GM23338 (cell line): ENCODE measurements around the gene SCFD2. TPM values are rescaled to one million over a fixed set of nuclear protein-coding genes. Genes with fewer than 3 reads are reported as not detected.

Source experiments
- ATAC-seq: fragments of 200-7000 bp; cut with Tn5 transposase; 3 replicates; pipeline ENCODE4 v1.9.1; 2020
- DNase-seq: peaks from one replicate; pipeline ENCODE4 v3.0.0-alpha.2; 2015; ENCODE audit warnings: low spot score
- H2AFZ ChIP-seq: fragments of 200-600 bp; sonication (generic); 2 replicates; pipeline ENCODE4 v1.8.0; 2016; ENCODE audit warnings: antibody characterized with exemption, mild to moderate bottlenecking, moderate library complexity
- H3F3A ChIP-seq: fragments of 200-600 bp; sonication (generic); replicated peaks from 2 replicates; pipeline ENCODE4 v1.8.0; 2017; ENCODE audit warnings: antibody characterized with exemption, mixed run types, low read depth
- H3K27ac ChIP-seq: fragments of 200-600 bp; sonication (generic); 2 replicates; pipeline ENCODE4 v1.6.1; 2016; ENCODE audit warnings: low read depth
- H3K27me3 ChIP-seq: fragments of 200-600 bp; sonication (generic); 2 replicates; pipeline ENCODE4 v1.8.0; 2016; ENCODE audit warnings: mild to moderate bottlenecking, mixed run types, moderate library complexity; ENCODE audit not compliant: insufficient read depth
- H3K36me3 ChIP-seq: fragments of 200-600 bp; sonication (generic); 2 replicates; pipeline ENCODE4 v1.8.0; 2016; ENCODE audit warnings: mild to moderate bottlenecking; ENCODE audit not compliant: insufficient read depth
- H3K4me1 ChIP-seq: fragments of 200-600 bp; sonication (generic); 2 replicates; pipeline ENCODE4 v1.8.0; 2016; ENCODE audit warnings: mild to moderate bottlenecking, moderate library complexity; ENCODE audit not compliant: insufficient read depth
- H3K4me2 ChIP-seq: fragments of 200-600 bp; sonication (generic); 2 replicates; pipeline ENCODE4 v1.7.1; 2017; ENCODE audit warnings: mixed run types
- H3K4me3 ChIP-seq: fragments of 200-600 bp; sonication (generic); 2 replicates; pipeline ENCODE4 v1.6.1; 2016; ENCODE audit warnings: mixed run types
- H3K79me2 ChIP-seq: fragments of 200-600 bp; sonication (generic); replicated peaks from 2 replicates; pipeline ENCODE4 v1.8.0; 2017; ENCODE audit warnings: mild to moderate bottlenecking; ENCODE audit not compliant: insufficient read depth
- H3K9me2 ChIP-seq: fragments of 200-600 bp; sonication (generic); 2 replicates; pipeline ENCODE4 v1.8.0; 2017; ENCODE audit not compliant: insufficient read depth
- H4K20me1 ChIP-seq: fragments of 200-600 bp; sonication (generic); replicated peaks from 2 replicates; pipeline ENCODE4 v1.8.0; 2017; ENCODE audit warnings: mild to moderate bottlenecking; ENCODE audit not compliant: insufficient read depth
- H3K27ac Mint-ChIP-seq: 2 replicates; pipeline ENCODE4 v1.8.0; 2020; ENCODE audit warnings: inconsistent platforms, mild to moderate bottlenecking, moderate library complexity, mixed read lengths
- H3K27me3 Mint-ChIP-seq: 3 replicates; pipeline ENCODE4 v1.8.0; 2022; ENCODE audit warnings: low read depth, mild to moderate bottlenecking, moderate library complexity, mixed read lengths, inconsistent platforms; ENCODE audit not compliant: insufficient read depth, poor library complexity
- H3K36me3 Mint-ChIP-seq: 3 replicates; pipeline ENCODE4 v1.8.0; 2021; ENCODE audit warnings: low read depth, mild to moderate bottlenecking, inconsistent platforms, moderate library complexity, mixed read lengths
- H3K4me1 Mint-ChIP-seq: 3 replicates; pipeline ENCODE4 v1.8.0; 2020; ENCODE audit warnings: mild to moderate bottlenecking, inconsistent platforms, mixed read lengths
- H3K4me3 Mint-ChIP-seq: 3 replicates; pipeline ENCODE4 v1.8.0; 2021; ENCODE audit warnings: moderate library complexity, mild to moderate bottlenecking, inconsistent platforms, mixed read lengths
- H3K9me3 Mint-ChIP-seq: 3 replicates; pipeline ENCODE4 v1.8.0; 2020; ENCODE audit warnings: moderate library complexity, mild to moderate bottlenecking, inconsistent platforms, mixed read lengths
- CREB1 ChIP-seq: fragments of 250-450 bp; sonication (Bioruptor Pico); IDR thresholded peaks from 2 replicates; pipeline ENCODE4 v1.5.0; 2020; ENCODE audit warnings: low read depth, mild to moderate bottlenecking, moderate library complexity
- EZH2 ChIP-seq: fragments of 200-600 bp; sonication (generic); IDR thresholded peaks from one replicate; pipeline ENCODE4 v1.8.0; 2017; ENCODE audit warnings: antibody characterized with exemption, mild to moderate bottlenecking, low read depth; ENCODE audit not compliant: unreplicated experiment
- EZH2phosphoT487 ChIP-seq: fragments of 200-600 bp; sonication (generic); IDR thresholded peaks from one replicate; pipeline ENCODE4 v1.8.1; 2018; ENCODE audit warnings: antibody characterized with exemption; ENCODE audit not compliant: unreplicated experiment
- JUNB ChIP-seq: IDR thresholded peaks from one replicate; pipeline ENCODE4 v1.6.1; 2016; ENCODE audit warnings: antibody characterized with exemption; ENCODE audit not compliant: unreplicated experiment
- NANOG ChIP-seq: IDR thresholded peaks from 2 replicates; pipeline ENCODE4 v1.6.1; 2016; ENCODE audit warnings: antibody characterized with exemption, borderline replicate concordance
- POLR2AphosphoS5 ChIP-seq: IDR thresholded peaks from 2 replicates; pipeline ENCODE4 v1.6.1; 2016; ENCODE audit warnings: antibody characterized with exemption, low read depth
- STAT1 ChIP-seq: IDR thresholded peaks from one replicate; pipeline ENCODE4 v1.6.1; 2016; ENCODE audit warnings: antibody characterized with exemption; ENCODE audit not compliant: unreplicated experiment
- ZNF114 ChIP-seq: fragments of 250-450 bp; sonication (Bioruptor Pico); IDR thresholded peaks from 2 replicates; pipeline ENCODE4 v1.5.0; 2020; ENCODE audit warnings: mild to moderate bottlenecking, moderate library complexity
- ZNF331 ChIP-seq: fragments of 250-450 bp; sonication (Bioruptor Pico); IDR thresholded peaks from 2 replicates; pipeline ENCODE4 v1.5.0; 2020; ENCODE audit warnings: low read depth, mild to moderate bottlenecking, moderate library complexity
- polyA plus RNA-seq: library from polyadenylated mRNA; unstranded; fragments of >200 nt; fragmentation: Nextera tagmentation; extraction: Ambion mirVana; gene quantifications from 2 replicates; pipeline ENCODE4 v1.2.1, GENCODE V29; 2016
- total RNA-seq: library from RNA; depleted of rRNA; stranded (reverse); fragments of >200 nt; shearing (Covaris generic); gene quantifications from 2 replicates; pipeline ENCODE4 v1.2.3, GENCODE V29; 2014
- TF ChIP-seq, protein P1 (sequence below), 2 experiments: fragments of 200-600 bp in 1 of 2; sonication (generic) in 1 of 2; conservative IDR thresholded peaks; 2 replicates each; pipeline versions ENCODE4 v1.5.1 to v1.6.1; 2016 to 2017; ENCODE audit warnings: antibody characterized with exemption in 2 of 2, low read depth in 2 of 2, mild to moderate bottlenecking in 2 of 2, moderate library complexity in 1 of 2
- TF ChIP-seq, protein P2 (sequence below): IDR thresholded peaks from one replicate; pipeline ENCODE4 v1.6.1; 2018; ENCODE audit warnings: antibody characterized with exemption; ENCODE audit not compliant: unreplicated experiment

Gene SCFD2
- total and polyA plus RNA-seq, 2 experiments from 2014 or later, result 5.7 to 17.5 TPM

DNA sequence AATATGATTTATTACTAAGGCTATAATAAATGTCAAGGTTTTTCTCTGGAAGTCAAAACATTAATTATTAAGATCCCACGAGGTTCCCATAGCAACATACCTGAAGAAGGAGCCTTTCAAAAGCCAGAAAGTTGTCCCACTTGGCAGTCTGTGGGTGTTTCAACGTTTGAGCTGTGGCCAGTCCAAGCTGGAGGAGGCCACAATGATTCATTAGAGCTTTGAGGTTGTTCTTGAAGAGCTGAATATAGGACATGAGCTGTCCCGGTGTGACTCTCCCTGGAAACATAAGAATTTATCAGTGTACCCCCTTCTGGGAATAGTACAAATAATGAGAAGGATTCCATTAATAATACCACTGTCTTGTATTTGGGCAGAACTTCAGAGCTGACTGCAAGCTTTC, 92.1 kb downstream of the SCFD2 start:
- Mint-ChIP-seq H3K36me3 (no peaks in the 10 kb centered on the region), H3K4me3 (no peak overlapping the region), H3K27ac (no peak overlapping the region), H3K9me3 (no peaks in the 10 kb centered on the region), H3K27me3 (peaks cover 2% of the 10 kb centered on the region), H3K4me1 (no peaks in the 10 kb centered on the region)
- Histone ChIP-seq H3K36me3 (no peaks in the 10 kb centered on the region), H3K27ac (no peak overlapping the region), H3K4me3 (no peak overlapping the region), H3K9me2 (no peaks in the 10 kb centered on the region), H3K79me2 (no peaks in the 10 kb centered on the region), H3K27me3 (no peaks in the 10 kb centered on the region), H3F3A (no peaks in the 10 kb centered on the region), H3K4me1 (no peaks in the 10 kb centered on the region), H3K4me2 (no peak overlapping the region), H4K20me1 (no peaks in the 10 kb centered on the region), H2AFZ (no peak overlapping the region)
- ATAC-seq, result no peak
- no peak for TF ChIP-seq CREB1 (CRISPR knock-in tag)
- no peak for TF ChIP-seq ZNF331 (CRISPR knock-in tag)
- TF ChIP-seq JUNB, result no peak
- no peak for TF ChIP-seq EZH2phosphoT487
- DNase-seq, result no peak

DNA sequence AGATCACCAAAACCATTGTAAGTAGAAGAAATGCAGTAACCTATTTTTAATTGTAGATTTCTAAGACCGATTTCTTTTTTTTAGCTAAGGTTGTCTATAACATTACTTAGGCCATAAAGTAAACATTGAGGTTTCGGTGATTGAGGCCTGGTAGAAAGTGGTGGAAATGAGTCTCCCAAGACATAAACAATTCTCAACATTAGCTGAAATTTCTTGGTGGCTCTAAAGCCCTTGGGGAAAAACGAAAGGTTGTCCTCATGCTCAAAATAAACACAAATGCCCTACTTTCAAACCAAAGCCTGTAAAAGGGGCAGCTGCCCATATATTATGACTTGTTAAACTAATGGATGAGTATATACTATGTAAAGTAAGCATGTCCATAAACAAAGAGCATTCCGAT, 98.8 kb downstream of the SCFD2 start:
- no peak overlapping the region for H3K27ac Mint-ChIP-seq
- H3K4me2 ChIP-seq, result no peak overlapping the region
- TF ChIP-seq ZNF114 (CRISPR knock-in tag) (no peak), JUNB (no peak), NANOG (no peak), STAT1 (no peak), CREB1 (CRISPR knock-in tag) (no peak), EZH2 (no peak), POLR2AphosphoS5 (no peak), ZNF331 (CRISPR knock-in tag) (no peak)
- TF ChIP-seq, protein P1, sequence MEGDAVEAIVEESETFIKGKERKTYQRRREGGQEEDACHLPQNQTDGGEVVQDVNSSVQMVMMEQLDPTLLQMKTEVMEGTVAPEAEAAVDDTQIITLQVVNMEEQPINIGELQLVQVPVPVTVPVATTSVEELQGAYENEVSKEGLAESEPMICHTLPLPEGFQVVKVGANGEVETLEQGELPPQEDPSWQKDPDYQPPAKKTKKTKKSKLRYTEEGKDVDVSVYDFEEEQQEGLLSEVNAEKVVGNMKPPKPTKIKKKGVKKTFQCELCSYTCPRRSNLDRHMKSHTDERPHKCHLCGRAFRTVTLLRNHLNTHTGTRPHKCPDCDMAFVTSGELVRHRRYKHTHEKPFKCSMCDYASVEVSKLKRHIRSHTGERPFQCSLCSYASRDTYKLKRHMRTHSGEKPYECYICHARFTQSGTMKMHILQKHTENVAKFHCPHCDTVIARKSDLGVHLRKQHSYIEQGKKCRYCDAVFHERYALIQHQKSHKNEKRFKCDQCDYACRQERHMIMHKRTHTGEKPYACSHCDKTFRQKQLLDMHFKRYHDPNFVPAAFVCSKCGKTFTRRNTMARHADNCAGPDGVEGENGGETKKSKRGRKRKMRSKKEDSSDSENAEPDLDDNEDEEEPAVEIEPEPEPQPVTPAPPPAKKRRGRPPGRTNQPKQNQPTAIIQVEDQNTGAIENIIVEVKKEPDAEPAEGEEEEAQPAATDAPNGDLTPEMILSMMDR (conservative IDR thresholded peaks at IDR 0.05; ENCODE audit: low read depth in 2 of 2), result no peak
- TF ChIP-seq, protein P2, sequence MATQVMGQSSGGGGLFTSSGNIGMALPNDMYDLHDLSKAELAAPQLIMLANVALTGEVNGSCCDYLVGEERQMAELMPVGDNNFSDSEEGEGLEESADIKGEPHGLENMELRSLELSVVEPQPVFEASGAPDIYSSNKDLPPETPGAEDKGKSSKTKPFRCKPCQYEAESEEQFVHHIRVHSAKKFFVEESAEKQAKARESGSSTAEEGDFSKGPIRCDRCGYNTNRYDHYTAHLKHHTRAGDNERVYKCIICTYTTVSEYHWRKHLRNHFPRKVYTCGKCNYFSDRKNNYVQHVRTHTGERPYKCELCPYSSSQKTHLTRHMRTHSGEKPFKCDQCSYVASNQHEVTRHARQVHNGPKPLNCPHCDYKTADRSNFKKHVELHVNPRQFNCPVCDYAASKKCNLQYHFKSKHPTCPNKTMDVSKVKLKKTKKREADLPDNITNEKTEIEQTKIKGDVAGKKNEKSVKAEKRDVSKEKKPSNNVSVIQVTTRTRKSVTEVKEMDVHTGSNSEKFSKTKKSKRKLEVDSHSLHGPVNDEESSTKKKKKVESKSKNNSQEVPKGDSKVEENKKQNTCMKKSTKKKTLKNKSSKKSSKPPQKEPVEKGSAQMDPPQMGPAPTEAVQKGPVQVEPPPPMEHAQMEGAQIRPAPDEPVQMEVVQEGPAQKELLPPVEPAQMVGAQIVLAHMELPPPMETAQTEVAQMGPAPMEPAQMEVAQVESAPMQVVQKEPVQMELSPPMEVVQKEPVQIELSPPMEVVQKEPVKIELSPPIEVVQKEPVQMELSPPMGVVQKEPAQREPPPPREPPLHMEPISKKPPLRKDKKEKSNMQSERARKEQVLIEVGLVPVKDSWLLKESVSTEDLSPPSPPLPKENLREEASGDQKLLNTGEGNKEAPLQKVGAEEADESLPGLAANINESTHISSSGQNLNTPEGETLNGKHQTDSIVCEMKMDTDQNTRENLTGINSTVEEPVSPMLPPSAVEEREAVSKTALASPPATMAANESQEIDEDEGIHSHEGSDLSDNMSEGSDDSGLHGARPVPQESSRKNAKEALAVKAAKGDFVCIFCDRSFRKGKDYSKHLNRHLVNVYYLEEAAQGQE, result no peak

More for the DNA sequence above, 98.8 kb downstream of the SCFD2 start:
- Mint-ChIP-seq H3K36me3 (peaks cover 12% of the 10 kb centered on the region), H3K4me3 (no peak overlapping the region), H3K9me3 (peaks cover 14% of the 10 kb centered on the region; the same call in 2 of the 3 replicates), H3K4me1 (no peaks in the 10 kb centered on the region), H3K27me3 (no peaks in the 10 kb centered on the region)
- no peak overlapping the region for H3K4me3 ChIP-seq
- no peaks in the 10 kb centered on the region for H4K20me1 ChIP-seq
- H2AFZ ChIP-seq, result no peak overlapping the region
- ATAC-seq, result no peak
- no peaks in the 10 kb centered on the region for H3K79me2 ChIP-seq
- H3K27me3 ChIP-seq, result no peaks in the 10 kb centered on the region
- H3K36me3 ChIP-seq, result no peaks in the 10 kb centered on the region
- no peak for DNase-seq
- 0 out of 2 replicates have a peak, but pooled peaks cover 3% of the 10 kb centered on the region for H3K9me2 ChIP-seq
- no peaks in the 10 kb centered on the region for H3F3A ChIP-seq
- H3K27ac ChIP-seq, result no peak overlapping the region
- no peaks in the 10 kb centered on the region for H3K4me1 ChIP-seq
